Islet precursor cell (in vitro differentiated cells): Measurements from ENCODE around the gene HOXA11.

ENCODE experiments used
- DNase-seq: peaks from one replicate; pipeline ENCODE4 v3.0.0-alpha.2; 2018

HOXA11 gene

DNA sequence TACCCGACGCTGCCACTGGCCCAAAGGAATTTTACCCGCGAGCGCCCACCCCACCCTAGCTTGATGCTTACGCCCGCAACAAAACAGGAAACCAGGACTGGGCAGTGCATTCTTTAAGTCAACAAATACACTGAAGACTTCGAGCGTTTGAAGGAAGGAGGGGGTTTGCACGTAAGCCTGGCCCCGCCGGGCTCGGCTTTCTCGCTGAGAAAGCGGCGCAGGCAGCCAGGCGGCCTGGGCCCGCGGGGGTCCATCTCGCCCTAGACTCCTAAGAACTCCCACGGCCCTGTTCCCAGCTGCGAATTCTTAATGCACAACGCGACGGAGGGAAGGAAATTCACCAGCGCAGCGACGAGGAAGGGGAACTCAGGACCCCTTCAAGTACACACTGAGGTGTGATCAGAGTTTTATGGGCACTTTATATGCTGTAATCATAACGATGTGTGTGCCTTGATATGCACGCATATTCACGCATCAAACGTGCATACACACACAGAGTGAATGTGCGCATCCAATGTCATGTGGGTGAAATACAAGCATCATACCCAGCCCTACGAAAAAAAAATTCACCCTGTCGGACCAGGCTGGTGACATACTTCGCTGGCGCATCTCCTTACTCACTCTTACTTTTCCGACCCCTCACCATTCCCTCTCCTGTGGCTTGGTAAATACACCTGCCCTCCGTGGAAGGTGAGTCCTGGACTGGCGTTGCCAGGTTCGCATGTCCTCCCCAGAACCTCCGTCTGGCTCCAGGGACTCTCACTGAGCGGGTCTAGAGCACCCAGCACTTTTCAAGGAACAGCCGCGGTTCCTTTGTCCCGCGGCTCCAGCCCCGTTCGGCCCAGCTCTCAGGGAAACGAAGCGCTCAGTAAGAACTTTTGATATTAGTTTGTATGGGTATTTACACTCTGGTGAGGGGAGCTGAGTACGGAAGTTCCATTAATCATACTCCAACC is 20.6 kb upstream of the HOXA11 start:
- peak; percentile 53 for DNase-seq

DNA sequence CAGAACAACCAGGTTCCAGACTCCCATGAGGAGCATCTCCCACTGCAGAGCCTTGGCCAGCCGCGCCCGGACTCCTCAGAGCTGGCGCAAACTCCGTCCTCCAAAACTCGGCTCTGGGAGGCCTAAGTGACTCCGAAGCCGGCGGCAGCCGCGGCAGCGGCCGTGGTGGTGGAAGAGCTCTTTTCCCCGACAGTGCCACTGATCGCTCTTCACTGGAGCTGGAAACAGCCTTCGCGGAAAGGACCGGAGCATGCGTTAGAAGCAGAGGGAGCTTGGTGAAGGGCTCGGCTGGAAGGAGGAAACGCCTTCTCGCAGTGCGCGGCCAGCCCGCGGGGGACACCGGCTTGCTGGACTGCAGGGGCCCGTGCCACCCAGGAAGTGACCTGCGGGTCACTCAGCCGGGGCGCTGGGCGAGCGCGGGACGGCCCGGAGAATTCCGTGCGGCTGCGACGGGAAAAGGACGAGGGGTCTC is 19.9 kb upstream of the HOXA11 start:
- peak; percentile 77 for DNase-seq

DNA sequence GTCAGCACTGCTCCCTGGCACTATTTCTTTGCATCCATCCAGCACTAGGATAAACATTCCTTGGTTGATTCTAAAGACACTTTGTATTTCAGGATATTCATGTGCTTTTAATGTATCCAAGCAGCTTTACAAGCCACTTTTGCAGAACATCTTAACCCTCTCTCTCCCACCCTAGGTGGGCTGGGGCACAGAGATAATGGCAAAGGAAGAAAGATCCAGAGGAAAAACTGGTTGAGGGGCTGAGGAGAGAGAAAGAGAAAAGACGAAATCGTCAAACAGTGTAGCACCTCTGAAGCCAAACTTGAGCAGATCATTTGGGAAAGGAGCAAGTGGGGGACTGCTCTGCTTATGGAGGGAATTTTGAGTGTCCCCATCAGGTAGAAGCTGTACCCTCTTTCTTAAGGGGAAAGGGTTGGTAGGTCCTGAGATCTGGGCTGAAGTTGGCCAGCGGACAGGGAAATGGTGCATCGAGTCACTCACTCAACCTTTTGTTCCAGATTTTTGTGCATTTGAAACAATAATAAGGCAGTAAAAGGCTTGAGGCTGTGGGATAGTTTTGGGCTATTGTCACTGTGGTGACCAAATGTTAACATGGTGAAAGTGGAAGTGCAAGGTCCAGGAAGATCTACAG is 19.0 kb upstream of the HOXA11 start:
- peak; percentile 28 for DNase-seq

DNA sequence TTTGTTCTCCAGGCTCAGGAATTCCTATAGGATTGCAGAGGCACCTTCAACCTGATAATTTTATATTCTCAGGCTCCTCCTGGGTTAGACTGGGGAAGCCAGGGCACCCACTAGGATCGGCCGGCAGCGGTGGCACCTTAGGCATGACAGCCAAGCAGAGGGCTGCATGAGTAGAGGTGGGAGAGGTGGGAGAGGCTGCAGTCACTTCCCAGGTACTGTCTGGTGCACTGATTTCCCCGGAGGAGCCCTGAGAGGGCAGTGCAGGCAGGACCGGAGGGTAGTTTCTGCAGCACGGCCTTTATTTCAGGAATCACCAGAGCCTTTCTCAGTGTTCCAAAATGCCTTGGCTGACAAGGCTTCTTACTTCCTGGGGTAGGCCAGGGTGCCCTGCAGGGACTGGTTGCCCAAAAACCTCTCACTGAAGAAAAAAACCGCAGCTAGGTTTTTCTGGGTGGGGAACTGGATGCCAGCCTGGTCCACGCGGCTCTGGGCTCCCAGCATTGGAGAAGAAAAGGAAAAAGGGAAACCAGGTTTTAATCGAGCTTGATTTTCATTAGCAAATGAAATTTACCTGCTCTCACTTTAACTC is 18.4 kb upstream of the HOXA11 start:
- DNase-seq: peak; percentile 59

DNA sequence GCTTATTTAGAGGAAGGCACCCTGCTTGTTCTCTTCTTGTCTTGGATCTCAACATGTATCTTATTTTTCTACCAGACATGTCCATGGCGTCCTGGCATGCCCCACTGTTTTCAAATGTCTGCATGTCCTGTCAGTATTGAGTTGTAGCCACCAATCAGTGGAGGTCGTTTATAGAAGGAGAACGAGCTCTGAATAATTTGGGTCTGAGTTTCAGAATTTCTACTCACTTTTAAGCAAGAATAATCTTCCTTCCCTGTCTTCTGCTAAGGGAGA is 17.8 kb upstream of the HOXA11 start:
- DNase-seq: no peak

DNA sequence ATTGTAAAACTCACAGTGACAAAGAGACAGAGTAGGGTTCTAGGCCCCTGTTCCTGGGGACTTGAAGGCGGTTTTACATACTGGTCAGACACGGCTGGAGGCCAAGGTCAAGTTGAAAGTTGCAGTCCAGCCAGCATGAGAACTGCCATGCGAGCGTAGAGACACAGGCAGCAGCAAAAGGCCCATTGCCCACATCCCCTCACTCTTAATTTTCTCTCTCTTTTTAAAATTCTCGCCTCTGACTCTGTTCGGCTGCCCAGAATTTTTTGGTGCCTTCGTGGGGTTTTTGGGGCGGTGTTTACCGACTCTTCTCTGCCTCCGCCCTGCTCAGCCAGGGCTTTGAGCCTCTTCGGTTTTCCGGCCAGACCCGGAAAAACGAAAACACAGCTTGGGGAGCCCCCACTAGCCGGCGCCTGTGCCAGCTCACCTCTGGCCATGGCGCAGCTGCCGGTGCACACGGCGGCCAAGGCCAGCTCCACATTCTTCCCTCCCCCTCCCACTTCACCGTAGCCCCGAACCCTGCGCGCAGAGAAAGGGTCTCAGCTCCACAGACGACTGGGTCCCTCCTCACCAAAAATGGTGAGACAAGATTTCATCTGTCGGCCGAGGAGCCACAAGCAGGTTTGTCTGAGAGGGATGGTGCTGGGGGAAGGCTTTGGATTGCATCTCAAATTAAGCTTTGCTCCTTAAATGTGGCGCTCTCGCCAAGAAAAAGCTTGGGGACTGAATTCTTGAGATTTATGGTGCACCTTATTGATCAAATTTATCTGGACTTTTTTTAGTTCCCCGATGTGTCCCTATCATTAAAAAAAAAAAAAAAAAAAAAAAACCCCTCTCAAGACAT is 17.2 kb upstream of the HOXA11 start:
- DNase-seq: peak; percentile 53

DNA sequence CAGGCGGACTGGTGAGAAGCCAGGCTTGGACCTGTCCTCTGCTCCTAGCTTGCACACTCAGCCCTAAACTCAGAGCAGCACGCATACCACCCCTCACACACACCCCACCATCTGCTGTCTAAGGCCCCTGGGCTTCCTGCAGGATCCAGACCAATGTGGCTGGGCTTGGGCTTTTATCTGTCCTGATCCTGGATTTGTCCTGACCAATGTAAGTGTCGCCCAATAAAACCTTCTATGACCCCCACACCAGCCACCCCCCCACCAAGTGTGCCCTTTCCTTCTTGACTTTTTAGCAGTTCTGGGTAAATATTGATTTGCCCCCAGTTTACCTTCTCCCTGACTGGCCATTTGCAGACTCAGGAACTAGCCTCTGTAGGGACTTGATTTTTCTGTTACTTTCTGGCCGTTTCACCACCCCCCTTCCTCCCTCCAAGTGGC is 16.6 kb upstream of the HOXA11 start:
- DNase-seq: peak; percentile 52

DNA sequence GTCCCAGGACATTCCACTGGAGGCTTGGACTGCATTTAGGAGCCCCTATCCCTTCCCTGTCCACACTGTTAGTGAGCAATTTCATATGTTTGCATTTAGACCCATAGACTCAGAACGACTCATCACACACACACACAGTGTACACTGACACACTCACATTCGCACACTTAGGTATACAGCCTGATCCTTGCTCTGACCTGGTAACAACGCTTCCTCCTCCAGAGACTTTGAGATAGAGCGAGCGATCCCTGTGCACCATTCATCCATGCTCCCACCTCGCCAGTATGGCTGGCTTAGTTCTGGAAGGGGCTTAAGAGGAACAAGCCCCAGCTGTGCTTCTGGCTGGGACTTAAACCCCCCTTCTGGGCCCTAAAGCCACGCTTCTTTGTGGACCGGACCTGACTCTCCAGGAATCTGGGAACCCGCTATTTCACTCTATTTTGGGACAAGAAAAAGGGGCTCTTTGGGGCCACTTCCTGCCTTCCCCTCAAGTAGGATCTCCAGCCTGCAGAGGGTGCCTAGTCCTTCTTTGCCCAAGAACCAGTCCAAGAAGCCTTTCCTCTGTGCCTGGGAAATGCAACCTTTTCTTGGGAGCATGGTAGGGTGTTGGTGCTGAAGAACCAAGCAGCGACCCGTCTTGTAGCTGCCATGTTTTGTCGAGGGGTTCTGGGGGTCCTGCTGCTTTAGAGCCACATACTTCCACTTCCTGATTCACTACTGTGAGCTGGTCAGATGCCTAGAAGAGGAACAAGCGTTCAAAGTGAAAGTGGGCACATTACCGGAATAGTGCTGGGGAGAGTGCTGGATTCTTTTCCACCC is 15.9 kb upstream of the HOXA11 start:
- DNase-seq: peak; percentile 58

DNA sequence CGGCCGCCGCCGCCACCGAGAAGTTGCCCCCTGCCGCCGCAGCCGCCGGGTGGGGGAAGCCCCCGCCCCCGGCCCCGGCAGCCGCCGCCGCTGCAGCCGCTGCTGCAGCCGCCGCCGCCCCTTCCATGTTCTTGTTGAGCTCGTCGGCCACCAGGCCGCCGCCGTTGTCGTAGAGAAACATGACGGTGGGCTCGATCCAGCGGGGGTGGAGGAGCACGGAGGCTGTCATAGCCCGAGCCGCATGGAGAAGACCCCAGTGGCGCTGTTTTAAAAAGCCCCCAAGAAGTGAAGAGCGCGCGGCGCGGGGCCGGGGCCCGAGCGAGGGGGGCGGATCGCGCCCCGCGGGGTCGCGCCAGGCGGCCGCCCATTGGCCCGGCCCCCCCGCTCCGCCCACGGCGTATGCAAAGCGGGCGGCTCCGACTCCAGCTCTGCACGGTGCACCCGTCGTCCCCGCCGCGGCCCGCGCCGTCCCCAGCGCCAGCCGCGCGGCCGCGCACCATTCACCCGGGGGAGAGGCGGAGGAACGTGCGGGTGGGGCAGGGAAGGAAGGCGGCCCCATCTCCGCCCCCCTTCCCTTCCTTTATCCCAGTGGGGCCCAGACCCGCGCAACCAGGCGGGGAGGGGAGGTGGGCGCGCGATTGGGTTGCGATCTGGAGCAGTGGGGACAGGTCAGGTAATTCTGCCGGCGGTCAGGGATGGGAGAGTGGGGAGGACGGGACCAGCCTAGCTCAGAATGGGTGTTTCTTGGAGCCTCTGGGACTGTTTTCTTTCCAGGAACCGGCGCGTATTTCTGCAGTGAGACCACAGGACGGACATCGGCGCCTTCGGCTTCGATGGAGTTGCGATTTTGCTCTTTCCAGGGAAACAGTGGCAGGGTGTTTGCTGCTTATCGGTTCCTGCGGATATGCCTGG is 15.1 kb upstream of the HOXA11 start, which contains the start of gene HOXA13:
Gene HOXA13 (minus strand): TSS at position 243 of the 912 bp plus-strand sequence. CDS start 14 bp downstream, at position 229.
- peak; percentile 86 for DNase-seq

DNA sequence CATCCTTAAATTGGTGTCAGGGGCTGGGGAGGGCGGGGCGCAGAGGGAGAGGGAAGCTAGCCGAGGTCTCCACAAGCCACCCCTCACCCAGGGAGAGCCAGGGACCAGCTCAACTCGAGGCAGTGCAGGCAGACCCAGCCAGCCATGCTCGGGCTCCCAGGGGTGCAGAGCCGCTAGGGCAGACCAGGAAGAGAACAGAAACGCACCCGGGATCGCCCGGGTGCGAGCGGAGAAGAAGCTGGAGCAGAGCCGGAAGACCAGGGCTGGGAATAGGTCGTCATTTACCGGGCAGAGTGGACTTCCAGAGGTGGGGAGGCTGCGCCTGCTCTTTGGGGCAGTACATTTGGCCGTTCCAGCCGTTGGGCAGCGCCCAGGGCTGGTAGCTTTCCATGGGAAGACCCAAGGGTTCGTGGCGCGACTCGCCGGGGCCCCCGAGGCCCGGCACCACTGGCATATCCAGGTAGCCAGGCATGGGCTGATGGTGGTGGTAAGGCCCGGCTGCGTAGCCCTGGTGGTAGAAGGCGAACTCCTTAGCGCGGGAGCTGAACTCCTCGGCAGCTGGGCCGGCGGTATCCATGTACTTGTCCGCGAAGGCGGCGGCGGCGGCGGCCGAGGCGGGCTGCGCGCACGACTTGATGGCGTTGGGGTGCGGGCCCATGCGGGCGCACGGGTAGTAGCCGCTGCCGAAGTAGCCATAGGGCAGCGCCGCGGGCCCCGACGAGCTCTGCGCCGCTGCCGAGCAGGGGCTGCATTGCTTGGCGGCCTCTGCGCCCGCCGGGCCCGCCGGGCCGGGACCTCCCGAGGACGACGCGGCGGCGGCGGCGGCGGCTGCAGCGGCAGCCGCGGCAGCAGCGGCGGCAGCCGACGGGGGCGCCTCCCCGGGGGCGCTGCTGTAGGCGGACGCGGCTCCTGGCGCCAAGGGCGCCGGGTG is 14.1 kb upstream of the HOXA11 start:
- peak; percentile 72 for DNase-seq

DNA sequence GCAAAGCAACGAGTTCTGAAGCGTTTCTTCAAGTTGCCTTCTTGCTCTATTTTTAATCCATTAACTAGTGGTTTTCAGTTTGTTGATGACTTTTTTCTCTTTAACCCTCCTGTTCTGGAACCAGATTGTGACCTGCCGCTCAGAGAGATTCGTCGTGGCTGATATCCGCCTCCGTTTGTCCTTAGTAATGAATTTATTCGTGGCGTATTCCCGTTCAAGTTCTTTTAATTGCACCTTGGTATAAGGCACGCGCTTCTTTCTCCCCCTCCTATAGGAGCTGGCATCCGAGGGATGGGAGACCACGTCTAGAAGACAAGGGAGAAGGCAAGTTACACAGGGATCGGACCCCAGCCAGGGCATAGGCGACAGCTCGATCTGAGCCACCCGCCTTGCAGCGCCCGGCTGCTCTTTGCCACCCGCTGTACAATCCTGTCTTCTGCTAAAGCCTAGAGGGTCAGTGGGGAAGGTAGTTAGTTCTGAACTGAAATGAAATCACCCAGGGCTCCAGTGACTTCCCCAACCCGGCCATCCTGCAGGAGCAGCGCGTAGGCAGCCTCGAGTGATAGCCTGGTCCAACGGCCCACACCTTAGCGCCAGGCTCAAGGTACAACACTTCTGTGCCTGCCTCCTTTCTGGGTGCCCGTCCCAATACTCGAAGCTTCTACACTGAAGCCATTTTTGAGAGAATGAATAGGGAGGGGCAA is 13.3 kb upstream of the HOXA11 start:
- DNase-seq: peak; percentile 60

DNA sequence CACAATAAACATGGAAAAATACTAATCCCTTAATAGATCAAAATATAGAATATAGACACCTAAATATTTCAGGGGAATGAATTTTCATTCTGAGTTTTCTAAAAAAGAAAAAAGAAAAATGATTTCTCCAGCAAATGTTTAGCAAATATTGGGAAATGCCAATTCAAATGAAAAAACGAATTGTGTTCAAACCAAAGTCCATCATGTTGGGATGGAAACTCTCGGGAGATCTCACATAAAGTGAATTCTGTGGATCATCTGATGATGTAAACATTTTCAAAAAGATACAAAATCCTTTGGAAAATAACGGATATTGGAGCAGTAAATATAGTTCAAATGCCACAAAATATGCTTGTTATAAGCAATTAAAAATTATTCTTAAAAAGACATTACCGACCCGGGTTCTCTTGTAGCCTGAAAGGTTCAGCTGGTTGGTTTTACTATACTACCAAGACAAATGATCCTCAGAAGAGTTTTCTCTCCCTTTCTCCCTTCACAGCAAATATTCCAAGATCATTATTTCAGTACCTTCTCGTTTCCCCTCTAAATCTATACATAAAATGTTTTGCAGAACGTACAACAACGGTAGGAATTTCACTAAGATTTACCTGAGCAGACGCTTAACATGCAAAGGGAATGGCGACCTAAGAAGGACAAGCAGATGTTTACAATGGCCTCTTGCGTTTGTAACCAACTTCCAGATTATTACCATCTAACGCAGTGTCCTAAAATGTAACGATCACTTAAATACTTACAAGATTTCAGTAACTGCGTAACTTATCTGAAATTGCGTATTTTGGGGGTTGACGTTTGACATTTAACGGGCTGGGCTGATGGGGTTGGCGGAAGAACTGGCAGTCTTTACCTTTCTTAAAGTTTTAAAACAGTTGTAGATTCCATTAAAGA is 12.4 kb upstream of the HOXA11 start:
- DNase-seq: no peak

DNA sequence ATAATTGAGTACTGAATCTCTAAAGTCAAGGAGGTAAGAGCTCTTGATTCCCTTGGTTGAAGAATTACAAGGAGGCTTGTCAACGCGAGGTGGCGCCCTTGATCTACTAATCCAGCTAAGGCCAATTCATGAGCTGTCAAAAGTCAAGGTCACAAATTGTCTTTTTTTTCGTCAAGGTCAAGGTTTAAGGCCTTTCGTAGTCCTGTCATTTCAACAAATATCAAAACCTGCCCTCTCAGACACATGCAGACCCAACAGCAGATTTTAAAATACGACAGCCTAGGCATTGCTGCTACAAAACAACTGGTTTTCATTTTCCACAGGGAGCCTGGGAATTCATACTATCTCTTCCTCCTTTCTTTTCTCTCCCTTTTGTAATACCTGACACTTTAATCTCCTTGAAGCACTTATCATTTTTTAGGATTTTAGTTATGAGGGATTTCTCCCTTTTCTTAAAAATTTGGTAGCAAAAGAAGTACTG is 11.3 kb upstream of the HOXA11 start:
- peak; percentile 87 for DNase-seq

DNA sequence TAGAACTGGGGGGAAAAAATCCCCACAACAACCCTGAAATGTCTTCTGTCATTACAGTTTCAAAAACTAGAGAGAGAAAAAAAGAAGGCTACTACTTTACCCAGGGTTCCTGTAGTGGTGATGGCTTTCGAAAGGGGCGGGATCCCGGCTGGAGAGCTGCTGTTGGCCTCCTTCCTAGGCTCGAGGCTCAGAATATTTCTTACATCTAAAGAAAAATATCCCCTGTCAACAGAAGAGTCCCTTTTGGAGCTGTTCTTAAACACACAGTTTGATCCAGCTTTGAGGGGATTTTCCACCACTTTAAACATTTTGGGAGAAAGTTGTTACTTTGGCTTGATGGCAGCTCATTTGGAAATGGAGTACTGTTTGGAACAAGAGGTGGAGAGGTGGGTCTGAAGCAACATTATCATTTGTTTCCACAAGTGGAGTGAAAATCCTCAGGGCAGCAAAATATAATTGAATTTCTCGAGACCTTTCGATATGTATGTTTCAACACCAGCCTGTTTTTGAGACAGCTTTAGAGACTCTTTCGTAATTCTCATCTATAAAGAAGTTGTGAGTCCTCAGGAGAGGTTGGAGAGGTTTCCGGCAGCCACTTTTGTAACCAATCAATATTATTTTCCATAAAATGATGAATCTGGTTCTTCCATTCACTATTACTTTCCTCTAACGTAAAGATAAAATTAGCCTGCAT is 9.8 kb upstream of the HOXA11 start:
- DNase-seq: no peak

DNA sequence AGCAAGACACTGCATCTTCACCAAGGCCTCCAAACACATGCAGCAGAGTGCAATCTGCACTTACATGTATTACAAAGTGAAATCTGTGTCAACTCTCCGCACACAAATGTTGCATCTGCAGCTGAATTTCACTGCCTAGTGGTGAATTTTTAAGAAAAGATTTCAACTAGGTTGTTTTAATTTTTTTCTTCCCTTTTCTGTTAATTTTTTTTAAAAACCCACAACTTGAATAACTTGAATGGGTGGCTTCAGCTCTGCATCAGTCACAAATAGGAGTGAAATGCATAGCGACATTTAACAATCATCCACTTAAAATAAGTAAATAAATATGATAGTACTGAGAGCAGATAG is 8.9 kb upstream of the HOXA11 start:
- no peak for DNase-seq

DNA sequence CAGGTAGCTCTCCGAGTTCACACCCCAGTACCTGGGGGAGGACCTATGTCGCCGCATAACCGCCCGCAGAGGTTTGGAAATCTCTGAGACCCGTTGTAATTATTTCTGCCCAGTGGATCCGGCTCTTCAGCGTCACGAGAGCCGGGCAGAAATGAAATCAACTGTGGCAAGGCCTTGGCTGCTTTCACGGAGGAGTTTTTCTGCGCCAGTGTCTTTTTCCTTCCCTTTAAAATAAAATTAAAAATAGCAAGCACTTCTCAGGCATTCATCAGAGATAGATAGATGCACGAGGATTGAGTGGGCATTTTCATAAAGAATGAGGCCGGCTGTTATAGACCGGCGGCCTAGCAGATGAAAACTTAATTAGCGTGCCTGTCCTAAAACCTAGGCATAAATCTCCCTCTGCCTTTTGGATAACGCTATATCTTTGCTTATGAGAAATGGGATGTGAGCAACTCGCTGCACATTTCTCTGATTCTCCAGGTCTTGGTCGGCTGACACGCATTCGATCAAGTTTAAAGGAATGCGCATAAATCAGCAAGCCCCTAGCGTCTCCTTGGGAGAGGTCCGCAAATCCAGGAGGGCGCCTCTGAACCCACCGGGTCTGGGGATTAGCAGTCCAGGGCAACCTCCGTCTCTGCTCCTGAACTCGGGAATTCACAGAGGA is 8.4 kb upstream of the HOXA11 start:
- peak; percentile 57 for DNase-seq
